Astrocyte (in vitro differentiated cells and primary cell): ENCODE data around the gene ETS1.

Source experiments
- CTCF ChIP-seq: IDR thresholded peaks from 2 replicates; pipeline ENCODE4 v1.5.1; 2011; ENCODE audit warnings: low read depth, mild to moderate bottlenecking, inconsistent platforms, low read length, moderate library complexity; ENCODE audit not compliant: insufficient read depth
- EZH2 ChIP-seq: IDR thresholded peaks from 2 replicates; pipeline ENCODE4 v1.6.1; 2012; ENCODE audit warnings: mild to moderate bottlenecking, low read length, inconsistent platforms; ENCODE audit not compliant: insufficient read depth

DNA sequence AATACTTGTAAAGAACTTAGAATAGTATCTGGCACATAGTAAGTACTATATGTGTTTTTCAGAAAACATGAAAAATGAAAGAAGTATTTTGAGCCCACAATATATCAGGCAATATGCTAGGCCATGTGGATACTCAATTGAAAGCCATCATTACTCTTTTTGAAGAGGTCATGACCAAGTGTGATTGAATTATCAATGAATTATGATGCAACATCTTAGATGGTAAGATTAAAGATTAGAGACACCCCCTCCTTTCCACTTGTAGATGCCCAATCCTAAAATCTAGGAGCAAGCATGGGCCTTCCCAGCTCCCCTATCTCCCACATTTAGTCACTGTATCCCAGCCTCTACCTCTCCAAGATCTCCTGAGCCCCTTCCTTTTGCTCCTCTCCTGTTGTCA, 154.4 kb downstream of the ETS1 start:
- TF ChIP-seq CTCF (no peak), EZH2 (no peak)
